H9 (cell line): ENCODE measurements around the gene MEIS2. TPM values are rescaled to one million over a fixed set of nuclear protein-coding genes. Genes with fewer than 3 reads are reported as not detected.

Experiments
- DNase-seq: peaks from one replicate; pipeline ENCODE4 v3.0.0-alpha.2; 2017
- H2AFZ ChIP-seq: one replicate; pipeline ENCODE4 v1.6.1; 2013; ENCODE audit warnings: mild to moderate bottlenecking, low read length, control low read depth, moderate library complexity
- H2AK5ac ChIP-seq: 2 replicates; pipeline ENCODE4 v1.6.1; 2013; ENCODE audit warnings: low read length, control low read depth, mixed read lengths; ENCODE audit not compliant: insufficient read length
- H2BK120ac ChIP-seq: one replicate; pipeline ENCODE4 v1.6.1; 2013; ENCODE audit warnings: low read depth, mild to moderate bottlenecking, low read length, control low read depth, inconsistent platforms; ENCODE audit not compliant: poor library complexity, severe bottlenecking
- H2BK12ac ChIP-seq: 2 replicates; pipeline ENCODE4 v1.6.1; 2013; ENCODE audit warnings: low read length, control low read depth, mixed read lengths, low read depth; ENCODE audit not compliant: insufficient read length
- H2BK15ac ChIP-seq: 2 replicates; pipeline ENCODE4 v1.6.1; 2013; ENCODE audit warnings: low read depth, low read length, control low read depth
- H2BK20ac ChIP-seq: one replicate; pipeline ENCODE4 v1.6.1; 2013; ENCODE audit warnings: low read depth, mild to moderate bottlenecking, low read length, control low read depth, inconsistent platforms; ENCODE audit not compliant: poor library complexity, severe bottlenecking
- H2BK5ac ChIP-seq: 2 replicates; pipeline ENCODE4 v1.6.1; 2013; ENCODE audit warnings: low read length, control low read depth, mixed read lengths; ENCODE audit not compliant: insufficient read length
- H3K14ac ChIP-seq: 2 replicates; pipeline ENCODE4 v1.6.1; 2013; ENCODE audit warnings: low read length, control low read depth; ENCODE audit not compliant: insufficient read depth
- H3K18ac ChIP-seq: 2 replicates; pipeline ENCODE4 v1.6.1; 2013; ENCODE audit warnings: low read depth, mild to moderate bottlenecking, mixed read lengths, low read length, control low read depth; ENCODE audit not compliant: insufficient read length
- H3K23ac ChIP-seq: 2 replicates; pipeline ENCODE4 v1.6.1; 2013; ENCODE audit warnings: low read length, control low read depth, mixed read lengths, low read depth; ENCODE audit not compliant: insufficient read length
- H3K23me2 ChIP-seq: 2 replicates; pipeline ENCODE4 v1.6.1; 2013; ENCODE audit warnings: low read depth, mild to moderate bottlenecking, mixed read lengths, low read length, control low read depth; ENCODE audit not compliant: insufficient read length, poor library complexity, severe bottlenecking
- H3K27ac ChIP-seq: 2 replicates; pipeline ENCODE4 v1.5.1; 2013; ENCODE audit warnings: low read length, control low read depth, mixed read lengths, low read depth; ENCODE audit not compliant: insufficient read length
- H3K27me3 ChIP-seq: 2 replicates; pipeline ENCODE4 v1.6.1; 2013; ENCODE audit warnings: low read length, control low read depth, inconsistent platforms; ENCODE audit not compliant: insufficient read depth
- H3K4ac ChIP-seq: 2 replicates; pipeline ENCODE4 v1.6.1; 2013; ENCODE audit warnings: low read depth, mild to moderate bottlenecking, control low read depth, inconsistent platforms, low read length, moderate library complexity
- H3K4me1 ChIP-seq: 2 replicates; pipeline ENCODE4 v1.6.1; 2013; ENCODE audit warnings: low read length, control low read depth, inconsistent platforms; ENCODE audit not compliant: insufficient read depth
- H3K4me2 ChIP-seq: 2 replicates; pipeline ENCODE4 v1.6.1; 2013; ENCODE audit warnings: low read length, control low read depth, mixed read lengths; ENCODE audit not compliant: insufficient read length, insufficient read depth
- H3K56ac ChIP-seq: 2 replicates; pipeline ENCODE4 v1.6.1; 2013; ENCODE audit warnings: low read depth, mild to moderate bottlenecking, mixed read lengths, low read length, control low read depth; ENCODE audit not compliant: insufficient read length
- H3K79me1 ChIP-seq: 2 replicates; pipeline ENCODE4 v1.6.1; 2013; ENCODE audit warnings: low read depth, mild to moderate bottlenecking, moderate library complexity, low read length, control low read depth, inconsistent platforms; ENCODE audit not compliant: insufficient read depth, poor library complexity, severe bottlenecking
- H3K79me2 ChIP-seq: 2 replicates; pipeline ENCODE4 v1.6.1; 2013; ENCODE audit warnings: low read length, control low read depth, inconsistent platforms; ENCODE audit not compliant: insufficient read depth
- H3K9ac ChIP-seq: 2 replicates; pipeline ENCODE4 v1.6.1; 2013; ENCODE audit warnings: low read length, control low read depth, mixed read lengths; ENCODE audit not compliant: insufficient read length; ENCODE audit errors: extremely low read depth
- H3K9me3 ChIP-seq: one replicate; pipeline ENCODE4 v1.6.1; 2013; ENCODE audit warnings: low read depth, low read length, inconsistent platforms; ENCODE audit not compliant: control insufficient read depth
- H3T11ph ChIP-seq: one replicate; pipeline ENCODE4 v1.6.1; 2013; ENCODE audit warnings: mild to moderate bottlenecking, low read length, control low read depth, inconsistent platforms
- H4K20me1 ChIP-seq: one replicate; pipeline ENCODE4 v1.6.1; 2013; ENCODE audit not compliant: control insufficient read depth, insufficient read length, insufficient read depth
- H4K5ac ChIP-seq: 2 replicates; pipeline ENCODE4 v1.6.1; 2013; ENCODE audit warnings: low read depth, mild to moderate bottlenecking, mixed read lengths, low read length, control low read depth; ENCODE audit not compliant: insufficient read length
- H4K8ac ChIP-seq: replicated peaks from 2 replicates; pipeline ENCODE4 v1.6.1; 2013; ENCODE audit warnings: low read length, control low read depth, mixed read lengths, low read depth; ENCODE audit not compliant: insufficient read length
- H4K91ac ChIP-seq: 2 replicates; pipeline ENCODE4 v1.6.1; 2013; ENCODE audit warnings: low read depth, mild to moderate bottlenecking, moderate library complexity, mixed read lengths, low read length, control low read depth; ENCODE audit not compliant: insufficient read length
- H3K27ac Mint-ChIP-seq, 3 experiments: 2 replicates in 2 of 3; 3 replicates in 1 of 3; pipeline ENCODE4 v1.8.0; 2020 to 2021; ENCODE audit warnings: mixed read lengths in 3 of 3, mild to moderate bottlenecking in 1 of 3, moderate library complexity in 1 of 3
- H3K27me3 Mint-ChIP-seq: 2 replicates; pipeline ENCODE4 v1.8.0; 2021; ENCODE audit warnings: low read depth, mild to moderate bottlenecking, moderate library complexity, mixed read lengths
- H3K36me3 Mint-ChIP-seq, 3 experiments: 2 replicates in 2 of 3; 3 replicates in 1 of 3; pipeline ENCODE4 v1.8.0; 2020 to 2021; ENCODE audit warnings: low read depth in 3 of 3, mixed read lengths in 3 of 3; ENCODE audit not compliant: insufficient read depth in 1 of 3
- H3K4me1 Mint-ChIP-seq, 2 experiments: 2 replicates each; pipeline ENCODE4 v1.8.0; 2020; ENCODE audit warnings: mixed read lengths in 2 of 2
- H3K4me3 Mint-ChIP-seq, 2 experiments: 2 replicates in 1 of 2; 3 replicates in 1 of 2; pipeline ENCODE4 v1.8.0; 2020 to 2021; ENCODE audit warnings: mild to moderate bottlenecking in 2 of 2, mixed read lengths in 2 of 2, moderate library complexity in 1 of 2
- H3K9me3 Mint-ChIP-seq, 2 experiments: 2 replicates in 1 of 2; 3 replicates in 1 of 2; pipeline ENCODE4 v1.8.0; 2020; ENCODE audit warnings: mild to moderate bottlenecking in 2 of 2, mixed read lengths in 2 of 2, moderate library complexity in 1 of 2
- WGBS: extraction: QIAGEN DNeasy Blood & Tissue Kit; methylation state at CpG from one replicate; pipeline ENCODE4 v1.1.7; 2013; ENCODE audit warnings: missing lambda C conversion rate, low lambda C conversion rate, mixed read lengths; ENCODE audit not compliant: insufficient read length; ENCODE audit errors: extremely low coverage; 5-methylcytosine and 5-hydroxymethylcytosine counted together
- total RNA-seq: library from RNA; stranded (reverse); gene quantifications from 2 replicates; pipeline ENCODE4 v1.2.1, GENCODE V29; 2021
- TF ChIP-seq, protein P1 (sequence below): fragments of 200-600 bp; sonication (generic); conservative IDR thresholded peaks from 3 replicates; pipeline ENCODE4 v1.8.0; 2021; ENCODE audit warnings: antibody characterized with exemption, mild to moderate bottlenecking

MEIS2 gene
- total RNA-seq, 1 experiment from 2014 or later: 0.35 TPM

GRCh38 chr15:37057831-37058230 is 42.5 kb downstream of the MEIS2 start:
- WGBS: no CpG with 5 or more reads among the region's 9 CpGs
- H3T11ph ChIP-seq: no peak overlapping the region
- no peaks in the 10 kb centered on the region for H3K9me3 ChIP-seq
- Mint-ChIP-seq H3K9me3 (no peaks in the 10 kb centered on the region), H3K27me3 (no peaks in the 10 kb centered on the region), H3K36me3 (no peaks in the 10 kb centered on the region), H3K4me1 (peaks cover 32 to 33% of the 10 kb centered on the region in 2 experiments), H3K4me3 (no peak overlapping the region), H3K27ac (no peak overlapping the region; a peak in 1 of 7 replicates)
- no peak overlapping the region for H3K56ac ChIP-seq
- H2BK120ac ChIP-seq: no peak overlapping the region
- H2BK12ac ChIP-seq: no peak overlapping the region
- H3K4me1 ChIP-seq: no peaks in the 10 kb centered on the region; the same call in 1 of the 2 replicates
- no peak overlapping the region for H3K14ac ChIP-seq
- no peak overlapping the region for H3K23ac ChIP-seq
- no peak overlapping the region for H2BK5ac ChIP-seq
- no peak overlapping the region for H2AK5ac ChIP-seq
- H3K18ac ChIP-seq: no peak overlapping the region
- no peak for DNase-seq
- TF ChIP-seq, protein P1, sequence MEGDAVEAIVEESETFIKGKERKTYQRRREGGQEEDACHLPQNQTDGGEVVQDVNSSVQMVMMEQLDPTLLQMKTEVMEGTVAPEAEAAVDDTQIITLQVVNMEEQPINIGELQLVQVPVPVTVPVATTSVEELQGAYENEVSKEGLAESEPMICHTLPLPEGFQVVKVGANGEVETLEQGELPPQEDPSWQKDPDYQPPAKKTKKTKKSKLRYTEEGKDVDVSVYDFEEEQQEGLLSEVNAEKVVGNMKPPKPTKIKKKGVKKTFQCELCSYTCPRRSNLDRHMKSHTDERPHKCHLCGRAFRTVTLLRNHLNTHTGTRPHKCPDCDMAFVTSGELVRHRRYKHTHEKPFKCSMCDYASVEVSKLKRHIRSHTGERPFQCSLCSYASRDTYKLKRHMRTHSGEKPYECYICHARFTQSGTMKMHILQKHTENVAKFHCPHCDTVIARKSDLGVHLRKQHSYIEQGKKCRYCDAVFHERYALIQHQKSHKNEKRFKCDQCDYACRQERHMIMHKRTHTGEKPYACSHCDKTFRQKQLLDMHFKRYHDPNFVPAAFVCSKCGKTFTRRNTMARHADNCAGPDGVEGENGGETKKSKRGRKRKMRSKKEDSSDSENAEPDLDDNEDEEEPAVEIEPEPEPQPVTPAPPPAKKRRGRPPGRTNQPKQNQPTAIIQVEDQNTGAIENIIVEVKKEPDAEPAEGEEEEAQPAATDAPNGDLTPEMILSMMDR: no peak
- no peak overlapping the region for H4K5ac ChIP-seq
- H4K8ac ChIP-seq: no peak overlapping the region
- H3K4ac ChIP-seq: no peak overlapping the region
- H3K27ac ChIP-seq: no peak overlapping the region
- H3K79me1 ChIP-seq: no peaks in the 10 kb centered on the region
- no peaks in the 10 kb centered on the region for H3K27me3 ChIP-seq
- H3K79me2 ChIP-seq: no peaks in the 10 kb centered on the region
- no peak overlapping the region for H4K91ac ChIP-seq
- no peak overlapping the region for H2AFZ ChIP-seq
- no peaks in the 10 kb centered on the region for H4K20me1 ChIP-seq
- H2BK15ac ChIP-seq: no peak overlapping the region
- no peak overlapping the region for H3K9ac ChIP-seq
- no peak overlapping the region for H3K4me2 ChIP-seq
- no peaks in the 10 kb centered on the region for H3K23me2 ChIP-seq
- H2BK20ac ChIP-seq: no peak overlapping the region
